ENCODE measurements around the gene DNER.

DNA sequence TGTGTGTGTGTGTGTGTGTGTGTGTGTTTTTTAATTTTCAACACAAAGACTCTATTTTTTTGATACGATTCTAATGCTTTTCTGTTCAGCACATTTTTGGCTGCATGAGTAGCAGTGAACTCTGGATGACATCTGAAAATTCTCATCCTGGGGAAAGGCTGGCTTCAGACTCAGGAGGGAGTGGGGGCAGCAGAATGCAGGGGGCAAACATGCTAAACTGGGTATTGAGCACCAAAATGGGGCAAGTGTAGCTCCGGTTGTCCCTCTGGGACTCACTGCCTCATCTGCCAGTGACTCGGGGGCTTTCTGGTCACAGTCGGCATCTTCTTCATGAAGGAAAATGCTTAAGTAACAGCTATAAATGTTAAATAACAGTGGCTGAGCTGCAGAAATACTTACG, 326.5 kb downstream of the DNER start:
- TF ChIP-seq SMAD4 (CRISPR knock-in tag; IDR thresholded peaks at IDR 0.05) (no peak), ATF1 (CRISPR knock-in tag; IDR thresholded peaks at IDR 0.05) (no peak), TCF7 (CRISPR knock-in tag; IDR thresholded peaks at IDR 0.05; ENCODE audit: low read depth) (no peak), MXD4 (CRISPR knock-in tag; IDR thresholded peaks at IDR 0.05; ENCODE audit: borderline replicate concordance) (no peak), JUN (CRISPR knock-in tag; IDR thresholded peaks at IDR 0.05) (no peak), TEAD4 (CRISPR knock-in tag; IDR thresholded peaks at IDR 0.05) (no peak)
- TF ChIP-seq, protein P1, sequence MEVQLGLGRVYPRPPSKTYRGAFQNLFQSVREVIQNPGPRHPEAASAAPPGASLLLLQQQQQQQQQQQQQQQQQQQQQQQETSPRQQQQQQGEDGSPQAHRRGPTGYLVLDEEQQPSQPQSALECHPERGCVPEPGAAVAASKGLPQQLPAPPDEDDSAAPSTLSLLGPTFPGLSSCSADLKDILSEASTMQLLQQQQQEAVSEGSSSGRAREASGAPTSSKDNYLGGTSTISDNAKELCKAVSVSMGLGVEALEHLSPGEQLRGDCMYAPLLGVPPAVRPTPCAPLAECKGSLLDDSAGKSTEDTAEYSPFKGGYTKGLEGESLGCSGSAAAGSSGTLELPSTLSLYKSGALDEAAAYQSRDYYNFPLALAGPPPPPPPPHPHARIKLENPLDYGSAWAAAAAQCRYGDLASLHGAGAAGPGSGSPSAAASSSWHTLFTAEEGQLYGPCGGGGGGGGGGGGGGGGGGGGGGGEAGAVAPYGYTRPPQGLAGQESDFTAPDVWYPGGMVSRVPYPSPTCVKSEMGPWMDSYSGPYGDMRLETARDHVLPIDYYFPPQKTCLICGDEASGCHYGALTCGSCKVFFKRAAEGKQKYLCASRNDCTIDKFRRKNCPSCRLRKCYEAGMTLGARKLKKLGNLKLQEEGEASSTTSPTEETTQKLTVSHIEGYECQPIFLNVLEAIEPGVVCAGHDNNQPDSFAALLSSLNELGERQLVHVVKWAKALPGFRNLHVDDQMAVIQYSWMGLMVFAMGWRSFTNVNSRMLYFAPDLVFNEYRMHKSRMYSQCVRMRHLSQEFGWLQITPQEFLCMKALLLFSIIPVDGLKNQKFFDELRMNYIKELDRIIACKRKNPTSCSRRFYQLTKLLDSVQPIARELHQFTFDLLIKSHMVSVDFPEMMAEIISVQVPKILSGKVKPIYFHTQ (CRISPR knock-in tag; IDR thresholded peaks at IDR 0.05) = no peak
- TF ChIP-seq, protein P2, sequence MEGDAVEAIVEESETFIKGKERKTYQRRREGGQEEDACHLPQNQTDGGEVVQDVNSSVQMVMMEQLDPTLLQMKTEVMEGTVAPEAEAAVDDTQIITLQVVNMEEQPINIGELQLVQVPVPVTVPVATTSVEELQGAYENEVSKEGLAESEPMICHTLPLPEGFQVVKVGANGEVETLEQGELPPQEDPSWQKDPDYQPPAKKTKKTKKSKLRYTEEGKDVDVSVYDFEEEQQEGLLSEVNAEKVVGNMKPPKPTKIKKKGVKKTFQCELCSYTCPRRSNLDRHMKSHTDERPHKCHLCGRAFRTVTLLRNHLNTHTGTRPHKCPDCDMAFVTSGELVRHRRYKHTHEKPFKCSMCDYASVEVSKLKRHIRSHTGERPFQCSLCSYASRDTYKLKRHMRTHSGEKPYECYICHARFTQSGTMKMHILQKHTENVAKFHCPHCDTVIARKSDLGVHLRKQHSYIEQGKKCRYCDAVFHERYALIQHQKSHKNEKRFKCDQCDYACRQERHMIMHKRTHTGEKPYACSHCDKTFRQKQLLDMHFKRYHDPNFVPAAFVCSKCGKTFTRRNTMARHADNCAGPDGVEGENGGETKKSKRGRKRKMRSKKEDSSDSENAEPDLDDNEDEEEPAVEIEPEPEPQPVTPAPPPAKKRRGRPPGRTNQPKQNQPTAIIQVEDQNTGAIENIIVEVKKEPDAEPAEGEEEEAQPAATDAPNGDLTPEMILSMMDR (IDR thresholded peaks at IDR 0.05) = no peak
- TF ChIP-seq, protein P3, sequence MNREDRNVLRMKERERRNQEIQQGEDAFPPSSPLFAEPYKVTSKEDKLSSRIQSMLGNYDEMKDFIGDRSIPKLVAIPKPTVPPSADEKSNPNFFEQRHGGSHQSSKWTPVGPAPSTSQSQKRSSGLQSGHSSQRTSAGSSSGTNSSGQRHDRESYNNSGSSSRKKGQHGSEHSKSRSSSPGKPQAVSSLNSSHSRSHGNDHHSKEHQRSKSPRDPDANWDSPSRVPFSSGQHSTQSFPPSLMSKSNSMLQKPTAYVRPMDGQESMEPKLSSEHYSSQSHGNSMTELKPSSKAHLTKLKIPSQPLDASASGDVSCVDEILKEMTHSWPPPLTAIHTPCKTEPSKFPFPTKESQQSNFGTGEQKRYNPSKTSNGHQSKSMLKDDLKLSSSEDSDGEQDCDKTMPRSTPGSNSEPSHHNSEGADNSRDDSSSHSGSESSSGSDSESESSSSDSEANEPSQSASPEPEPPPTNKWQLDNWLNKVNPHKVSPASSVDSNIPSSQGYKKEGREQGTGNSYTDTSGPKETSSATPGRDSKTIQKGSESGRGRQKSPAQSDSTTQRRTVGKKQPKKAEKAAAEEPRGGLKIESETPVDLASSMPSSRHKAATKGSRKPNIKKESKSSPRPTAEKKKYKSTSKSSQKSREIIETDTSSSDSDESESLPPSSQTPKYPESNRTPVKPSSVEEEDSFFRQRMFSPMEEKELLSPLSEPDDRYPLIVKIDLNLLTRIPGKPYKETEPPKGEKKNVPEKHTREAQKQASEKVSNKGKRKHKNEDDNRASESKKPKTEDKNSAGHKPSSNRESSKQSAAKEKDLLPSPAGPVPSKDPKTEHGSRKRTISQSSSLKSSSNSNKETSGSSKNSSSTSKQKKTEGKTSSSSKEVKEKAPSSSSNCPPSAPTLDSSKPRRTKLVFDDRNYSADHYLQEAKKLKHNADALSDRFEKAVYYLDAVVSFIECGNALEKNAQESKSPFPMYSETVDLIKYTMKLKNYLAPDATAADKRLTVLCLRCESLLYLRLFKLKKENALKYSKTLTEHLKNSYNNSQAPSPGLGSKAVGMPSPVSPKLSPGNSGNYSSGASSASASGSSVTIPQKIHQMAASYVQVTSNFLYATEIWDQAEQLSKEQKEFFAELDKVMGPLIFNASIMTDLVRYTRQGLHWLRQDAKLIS (CRISPR knock-in tag; IDR thresholded peaks at IDR 0.05; ENCODE audit: borderline replicate concordance) = no peak
- TF ChIP-seq, protein P4, sequence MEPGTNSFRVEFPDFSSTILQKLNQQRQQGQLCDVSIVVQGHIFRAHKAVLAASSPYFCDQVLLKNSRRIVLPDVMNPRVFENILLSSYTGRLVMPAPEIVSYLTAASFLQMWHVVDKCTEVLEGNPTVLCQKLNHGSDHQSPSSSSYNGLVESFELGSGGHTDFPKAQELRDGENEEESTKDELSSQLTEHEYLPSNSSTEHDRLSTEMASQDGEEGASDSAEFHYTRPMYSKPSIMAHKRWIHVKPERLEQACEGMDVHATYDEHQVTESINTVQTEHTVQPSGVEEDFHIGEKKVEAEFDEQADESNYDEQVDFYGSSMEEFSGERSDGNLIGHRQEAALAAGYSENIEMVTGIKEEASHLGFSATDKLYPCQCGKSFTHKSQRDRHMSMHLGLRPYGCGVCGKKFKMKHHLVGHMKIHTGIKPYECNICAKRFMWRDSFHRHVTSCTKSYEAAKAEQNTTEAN (CRISPR knock-in tag; IDR thresholded peaks at IDR 0.05) = no peak

Data from WTC11 (cell line).